Activated T-helper 17 cell treated with anti-CD3 and anti-CD28 coated beads, Interleukin-2, amount 50 U/mL, for 72 hours (primary cell): ENCODE measurements around the gene MCF2L. TPM values are rescaled to one million over a fixed set of nuclear protein-coding genes. Genes with fewer than 3 reads are reported as not detected.
"Not testable (repeated sequence)": the region's sequence is repeated elsewhere in the genome, so short reads cannot be mapped to it uniquely, and the experiment has no call there.

Experiments used
- ATAC-seq: fragments of 150-1000 bp; cut with Tn5 transposase; replicated peaks from 2 replicates; pipeline ENCODE4 v1.10.0; 2021; ENCODE audit warnings: mild to moderate bottlenecking, moderate library complexity
- H3K27ac Mint-ChIP-seq: one replicate; pipeline ENCODE4 v1.8.0; 2022; ENCODE audit warnings: mixed read lengths
- H3K27me3 Mint-ChIP-seq: one replicate; pipeline ENCODE4 v1.8.0; 2022; ENCODE audit warnings: mixed read lengths
- H3K36me3 Mint-ChIP-seq: one replicate; pipeline ENCODE4 v1.8.0; 2022; ENCODE audit warnings: low read depth, mild to moderate bottlenecking, mixed read lengths
- H3K4me1 Mint-ChIP-seq: one replicate; pipeline ENCODE4 v1.8.0; 2022; ENCODE audit warnings: mixed read lengths
- H3K4me3 Mint-ChIP-seq: one replicate; pipeline ENCODE4 v1.8.0; 2022; ENCODE audit warnings: mild to moderate bottlenecking, mixed read lengths
- H3K9me3 Mint-ChIP-seq: one replicate; pipeline ENCODE4 v1.8.0; 2022; ENCODE audit warnings: mixed read lengths
- total RNA-seq, 2 donors: library from RNA; stranded (reverse); gene quantifications; one replicate each; pipeline ENCODE4 v1.2.3, GENCODE V29; 2022

Gene MCF2L
- total RNA-seq, 2 donors from 2014 or later = 2.0 to 3.0 TPM

DNA sequence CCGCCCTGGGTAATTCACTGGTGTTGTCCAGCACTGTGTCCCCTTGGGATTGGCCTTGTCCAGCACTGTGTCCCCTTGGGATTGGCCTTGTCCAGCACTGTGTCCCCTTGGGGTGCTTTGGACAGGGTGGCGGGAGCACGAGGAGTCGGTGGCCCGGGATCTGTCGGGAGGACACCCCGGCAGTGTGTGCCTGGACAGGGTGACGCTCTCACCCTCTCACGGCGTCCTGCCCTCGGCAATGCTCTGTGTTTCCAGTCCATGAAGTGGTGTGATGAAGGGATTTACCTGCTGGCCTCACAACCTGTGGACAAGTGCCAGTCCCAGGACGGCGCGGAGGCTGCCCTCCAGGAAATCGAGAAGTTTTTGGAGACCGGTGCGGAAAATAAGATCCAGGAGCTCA lies 106.7 kb downstream of the MCF2L start:
- Mint-ChIP-seq H3K36me3 (no peaks in the 10 kb centered on the region), H3K27me3 (no peaks in the 10 kb centered on the region), H3K27ac (peak overlapping the region; percentile 22), H3K9me3 (no peaks in the 10 kb centered on the region), H3K4me3 (no peak overlapping the region), H3K4me1 (no peaks in the 10 kb centered on the region)
- ATAC-seq = no peak

DNA sequence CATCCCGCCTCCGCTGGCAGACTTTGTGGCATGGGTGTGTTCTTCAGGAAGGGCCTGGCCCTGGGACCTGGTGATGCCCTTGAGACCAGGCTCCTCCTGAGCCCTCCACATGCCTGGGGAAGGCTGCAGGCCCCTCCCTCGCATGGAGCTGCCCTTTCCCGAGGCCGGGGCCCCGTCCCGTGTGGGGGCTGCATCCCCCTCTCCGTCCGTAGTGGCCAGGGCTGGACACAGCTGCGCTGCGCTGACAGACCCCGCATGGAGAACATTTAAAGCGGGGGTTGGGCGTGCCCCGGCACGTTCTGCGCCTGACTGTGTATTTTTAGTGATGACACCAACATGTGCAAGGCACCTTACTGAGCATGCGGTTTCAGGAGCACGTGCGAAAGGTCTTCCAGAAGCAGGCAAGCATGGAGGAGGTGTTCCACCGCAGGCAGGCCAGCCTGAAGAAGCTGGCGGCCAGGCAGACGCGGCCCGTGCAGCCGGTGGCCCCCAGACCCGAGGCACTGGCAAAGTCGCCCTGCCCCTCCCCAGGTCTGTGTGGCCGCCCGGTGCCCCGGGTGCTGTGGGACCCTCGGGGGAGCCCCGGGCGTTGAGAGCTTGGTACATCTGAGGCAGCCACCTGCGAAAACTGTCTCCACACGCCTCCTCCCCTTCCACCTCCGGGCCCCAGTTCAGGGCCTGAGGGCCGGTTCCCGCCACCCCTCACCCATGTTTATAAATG lies 107.8 kb downstream of the MCF2L start:
- Mint-ChIP-seq H3K27ac (no peak overlapping the region), H3K4me1 (no peaks in the 10 kb centered on the region), H3K4me3 (no peak overlapping the region), H3K27me3 (no peaks in the 10 kb centered on the region), H3K9me3 (no peaks in the 10 kb centered on the region), H3K36me3 (no peaks in the 10 kb centered on the region)
- no peak for ATAC-seq

DNA sequence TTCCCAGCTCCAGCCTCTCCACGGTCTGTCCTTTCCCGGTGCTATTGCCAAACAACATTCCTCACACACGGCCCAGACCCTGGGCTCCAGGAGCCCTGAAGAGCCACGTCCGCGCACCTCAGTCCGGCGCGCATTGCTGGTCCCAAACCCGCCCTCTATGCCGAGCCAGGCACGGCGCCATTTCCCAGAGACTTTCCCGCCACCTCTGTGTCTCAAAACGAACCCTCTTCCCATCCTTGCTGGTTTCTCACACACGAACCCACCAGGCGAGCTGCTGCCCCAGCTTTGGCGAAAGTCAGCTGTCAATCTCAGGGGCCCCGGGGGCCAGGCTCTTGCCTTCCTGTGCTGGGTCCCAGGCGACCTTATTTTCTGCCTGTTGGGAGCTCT lies 108.5 kb downstream of the MCF2L start:
- Mint-ChIP-seq H3K27me3 (no peaks in the 10 kb centered on the region), H3K36me3 (no peaks in the 10 kb centered on the region), H3K4me1 (no peaks in the 10 kb centered on the region), H3K9me3 (no peaks in the 10 kb centered on the region), H3K4me3 (no peak overlapping the region), H3K27ac (no peak overlapping the region)
- ATAC-seq = no peak

DNA sequence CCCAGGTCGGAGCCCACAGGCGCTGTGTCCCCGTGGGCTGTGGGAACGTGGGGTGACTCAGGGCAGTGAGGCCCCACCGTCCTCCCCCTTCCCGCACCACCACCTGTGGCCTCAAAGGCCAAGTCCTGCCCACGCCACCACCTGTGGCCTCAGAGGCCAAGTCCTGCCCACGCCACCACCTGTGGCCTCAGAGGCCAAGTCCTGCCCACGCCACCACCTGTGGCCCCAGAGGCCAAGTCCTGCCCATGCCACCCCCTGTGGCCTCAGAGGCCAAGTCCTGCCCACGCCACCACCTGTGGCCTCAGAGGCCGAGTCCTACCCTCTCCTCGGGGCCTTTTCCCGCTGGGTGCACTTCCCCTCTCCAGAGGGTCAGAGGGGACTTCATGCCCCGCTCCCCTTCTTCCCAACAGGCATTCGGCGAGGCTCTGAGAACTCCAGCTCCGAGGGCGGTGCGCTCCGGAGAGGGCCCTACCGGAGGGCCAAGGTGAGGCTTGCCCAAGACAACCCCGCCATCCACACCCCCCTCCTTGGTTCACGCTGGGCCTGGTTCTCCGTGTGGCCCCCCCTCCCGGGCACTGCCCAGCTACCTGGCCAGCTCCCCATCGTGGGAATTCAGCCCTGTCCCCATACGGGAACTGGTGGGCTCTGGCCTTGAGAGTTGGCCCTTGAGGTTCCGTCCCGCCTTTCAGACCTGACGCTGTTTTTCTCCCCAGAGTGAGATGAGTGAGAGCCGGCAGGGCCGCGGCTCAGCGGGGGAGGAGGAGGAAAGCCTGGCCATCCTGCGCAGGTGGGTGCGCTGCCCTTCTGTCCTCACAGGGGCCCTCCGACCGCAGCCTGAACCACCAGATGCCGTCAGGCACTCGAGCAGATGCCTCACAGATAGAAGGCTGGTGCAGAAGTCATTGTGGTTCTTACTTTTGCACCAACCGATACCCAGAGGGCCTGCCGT lies 109.2 kb downstream of the MCF2L start:
- H3K27ac Mint-ChIP-seq = no peak overlapping the region

DNA sequence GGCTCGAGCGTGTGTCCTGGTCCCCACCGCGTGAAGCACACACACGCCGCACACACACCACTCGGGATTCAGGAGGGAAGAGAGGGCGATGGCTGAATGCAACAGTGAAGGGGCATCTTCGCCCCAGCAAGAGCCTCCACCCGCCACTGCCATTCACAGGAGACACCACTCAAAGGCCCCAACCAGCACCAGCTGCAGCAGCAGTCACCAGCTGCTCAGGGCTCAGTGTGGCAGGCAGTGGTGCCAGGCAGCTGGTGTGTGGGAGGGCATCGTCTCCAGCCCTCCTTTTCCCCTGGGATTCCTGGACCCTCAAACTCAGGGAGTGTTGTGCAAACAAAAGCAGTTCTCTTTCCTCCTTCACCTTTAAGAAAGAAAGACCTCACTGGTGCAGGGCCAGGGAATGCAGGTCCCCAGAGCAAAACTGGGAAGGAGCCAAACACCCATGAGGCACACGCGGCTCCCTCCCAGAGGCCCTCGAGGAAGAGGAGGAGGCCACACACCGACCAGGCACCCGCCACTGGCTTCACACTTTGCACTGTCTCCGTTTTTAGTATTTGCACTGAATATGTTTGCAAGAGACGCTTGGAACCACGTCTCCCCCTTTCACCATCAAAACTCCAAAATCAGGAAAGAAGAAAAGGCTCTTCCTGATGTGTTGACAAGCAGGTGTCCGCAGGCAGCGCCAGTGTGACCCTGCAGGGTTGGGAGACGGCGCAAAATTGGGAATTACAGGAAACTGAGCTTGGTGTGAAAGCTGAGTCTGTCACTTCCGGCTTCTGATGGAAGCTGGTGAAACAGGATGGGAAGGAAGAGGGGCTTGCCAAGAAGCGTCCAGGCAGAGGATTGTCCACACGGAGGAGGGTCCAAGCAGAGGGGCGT lies 110.1 kb downstream of the MCF2L start:
- no peak overlapping the region for H3K4me3 Mint-ChIP-seq
- H3K9me3 Mint-ChIP-seq = no peaks in the 10 kb centered on the region
- H3K4me1 Mint-ChIP-seq = no peaks in the 10 kb centered on the region
- H3K27me3 Mint-ChIP-seq = no peaks in the 10 kb centered on the region
- H3K27ac Mint-ChIP-seq = no peak overlapping the region
- no peak for ATAC-seq
- H3K36me3 Mint-ChIP-seq = no peaks in the 10 kb centered on the region

More for the DNA sequence above, 109.2 kb downstream of the MCF2L start:
- Mint-ChIP-seq H3K4me3 (no peak overlapping the region), H3K36me3 (no peaks in the 10 kb centered on the region), H3K27me3 (no peaks in the 10 kb centered on the region), H3K9me3 (no peaks in the 10 kb centered on the region), H3K4me1 (no peaks in the 10 kb centered on the region)
- no peak for ATAC-seq

DNA sequence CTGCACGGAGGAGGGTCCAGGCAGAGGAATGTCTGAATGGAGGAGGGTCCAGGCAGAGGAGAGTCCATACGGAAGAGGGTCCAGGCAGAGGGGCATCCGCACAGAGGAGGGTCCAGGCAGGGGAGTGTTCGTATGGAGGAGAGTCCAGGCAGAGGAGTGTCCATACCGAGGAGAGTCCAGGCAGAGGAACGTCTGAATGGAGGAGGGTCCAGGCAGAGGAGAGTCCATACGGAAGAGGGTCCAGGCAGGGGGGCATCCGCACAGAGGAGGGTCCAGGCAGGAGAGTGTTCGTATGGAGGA lies 110.7 kb downstream of the MCF2L start:
- H3K36me3 Mint-ChIP-seq, H3K9me3 Mint-ChIP-seq, H3K27me3 Mint-ChIP-seq, H3K4me3 Mint-ChIP-seq, H3K4me1 Mint-ChIP-seq, H3K27ac Mint-ChIP-seq, ATAC-seq: not testable (repeated sequence)

DNA sequence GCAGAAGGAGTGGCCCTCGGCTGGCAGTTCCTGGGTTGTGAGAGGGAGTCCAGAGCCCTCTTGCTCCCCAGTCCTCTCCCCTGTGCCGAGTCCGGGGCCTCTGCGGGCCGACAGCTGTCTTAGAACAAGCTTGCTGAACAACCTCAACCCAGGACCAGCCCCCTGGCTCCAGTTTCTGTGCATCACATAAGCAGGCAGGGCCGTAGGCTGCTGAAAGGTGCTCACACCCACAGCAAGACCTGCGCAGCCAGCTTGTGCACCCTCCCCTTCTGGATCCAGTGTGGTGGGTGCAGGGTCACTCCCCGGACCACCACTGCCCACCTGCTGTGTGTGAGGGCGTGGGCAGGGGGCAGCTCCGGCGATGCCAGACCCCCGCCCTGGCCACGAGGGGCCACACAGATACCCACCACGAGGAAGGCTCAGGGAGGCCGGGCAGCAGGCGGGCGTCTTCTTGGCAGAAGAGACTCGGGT lies 111.4 kb downstream of the MCF2L start:
- H3K9me3 Mint-ChIP-seq = no peaks in the 10 kb centered on the region
- no peak overlapping the region for H3K27ac Mint-ChIP-seq
- no peaks in the 10 kb centered on the region for H3K4me1 Mint-ChIP-seq
- H3K27me3 Mint-ChIP-seq = no peaks in the 10 kb centered on the region
- H3K36me3 Mint-ChIP-seq = no peaks in the 10 kb centered on the region
- no peak overlapping the region for H3K4me3 Mint-ChIP-seq
- no peak for ATAC-seq

DNA sequence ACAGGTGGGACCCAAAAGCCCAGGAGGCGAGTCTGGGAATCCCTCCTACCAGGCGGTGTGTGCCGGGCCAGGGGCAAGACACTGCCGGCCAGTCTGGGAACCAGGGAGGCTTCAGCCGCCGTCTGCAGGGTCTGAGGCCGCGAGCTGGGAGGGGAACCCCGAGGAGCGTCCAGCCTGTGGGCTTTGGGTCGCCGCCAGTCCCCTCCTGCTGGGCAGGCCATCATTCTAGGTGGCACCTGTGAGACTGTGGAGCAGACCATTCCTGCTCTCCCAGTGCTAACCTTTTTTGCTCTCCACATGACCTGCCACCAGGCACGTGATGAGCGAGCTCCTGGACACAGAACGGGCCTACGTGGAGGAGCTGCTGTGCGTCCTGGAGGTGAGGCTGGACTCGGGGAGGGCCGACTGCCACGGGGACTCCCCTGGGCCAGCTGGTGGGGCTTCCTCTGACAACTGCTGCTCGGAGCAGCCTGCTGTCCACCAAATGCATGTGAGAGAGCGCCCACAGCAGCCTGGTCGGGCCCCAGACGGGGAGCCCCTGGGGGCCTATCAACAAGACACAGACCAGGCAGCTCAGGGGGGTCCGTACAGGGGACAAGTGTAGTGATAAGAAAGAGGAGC lies 112.0 kb downstream of the MCF2L start:
- Mint-ChIP-seq H3K4me3 (no peak overlapping the region), H3K4me1 (no peaks in the 10 kb centered on the region), H3K27ac (no peak overlapping the region), H3K36me3 (no peaks in the 10 kb centered on the region), H3K27me3 (no peaks in the 10 kb centered on the region), H3K9me3 (no peaks in the 10 kb centered on the region)
- no peak for ATAC-seq

DNA sequence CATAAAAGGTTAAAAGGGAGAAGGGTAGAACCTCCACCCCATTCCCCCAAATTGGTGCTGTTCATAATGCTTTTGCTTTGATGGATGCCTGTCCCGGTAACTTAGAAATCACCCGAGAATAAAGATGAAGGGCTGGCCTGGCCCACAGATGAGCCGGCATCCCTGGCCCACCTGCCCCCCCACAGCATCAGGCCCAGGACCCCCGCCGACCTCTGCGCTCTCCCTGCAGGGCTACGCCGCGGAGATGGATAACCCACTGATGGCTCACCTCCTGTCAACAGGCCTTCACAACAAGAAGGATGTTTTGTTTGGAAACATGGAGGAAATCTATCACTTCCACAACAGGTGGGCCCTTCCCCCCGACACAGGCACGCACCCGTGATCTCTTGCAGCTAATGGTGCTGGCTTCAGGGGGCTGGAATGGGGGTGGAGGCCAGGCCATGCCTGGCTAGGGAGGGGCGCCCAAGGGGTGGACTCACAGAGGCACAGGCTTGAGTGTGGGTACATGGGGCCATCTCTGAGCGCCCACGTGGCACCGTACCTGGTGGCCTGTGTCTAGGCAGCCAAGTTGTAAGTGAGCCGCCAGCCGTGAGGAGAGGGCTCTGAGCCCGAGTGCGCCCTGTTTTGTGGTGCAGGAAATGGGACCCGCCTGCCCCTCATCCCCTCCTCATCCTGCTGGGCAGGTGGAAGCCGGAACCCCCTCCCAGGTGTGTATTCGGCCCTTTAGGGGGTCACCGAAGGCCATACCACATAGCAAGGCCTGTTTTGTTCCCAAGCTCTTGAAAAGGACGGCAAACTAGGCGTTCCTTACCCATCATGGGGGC lies 113.4 kb downstream of the MCF2L start:
- no peaks in the 10 kb centered on the region for H3K9me3 Mint-ChIP-seq
- H3K27me3 Mint-ChIP-seq = no peaks in the 10 kb centered on the region
- H3K36me3 Mint-ChIP-seq = no peaks in the 10 kb centered on the region
- no peak for ATAC-seq
- no peak overlapping the region for H3K4me3 Mint-ChIP-seq
- H3K27ac Mint-ChIP-seq = no peak overlapping the region
- H3K4me1 Mint-ChIP-seq = no peaks in the 10 kb centered on the region

DNA sequence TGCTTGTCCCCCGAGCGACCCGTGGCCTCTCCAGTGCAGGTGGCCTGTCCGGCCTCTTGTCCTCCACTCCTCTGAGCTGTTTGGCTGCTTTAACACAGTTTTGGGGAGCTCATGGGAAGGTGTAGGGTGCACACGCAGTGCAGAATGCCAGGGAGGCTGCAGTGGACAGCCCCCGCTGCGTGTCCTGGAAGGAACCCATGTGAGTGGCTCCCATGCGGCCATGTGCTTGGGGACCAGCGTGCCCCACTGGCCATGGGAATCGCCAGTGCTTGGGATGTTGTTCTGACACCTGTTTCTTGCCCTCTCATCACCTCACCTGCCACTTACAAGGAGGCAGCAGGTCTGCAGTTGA lies 114.0 kb downstream of the MCF2L start:
- no peak for ATAC-seq
- no peaks in the 10 kb centered on the region for H3K36me3 Mint-ChIP-seq
- no peak overlapping the region for H3K27ac Mint-ChIP-seq
- no peaks in the 10 kb centered on the region for H3K4me1 Mint-ChIP-seq
- no peaks in the 10 kb centered on the region for H3K27me3 Mint-ChIP-seq
- no peaks in the 10 kb centered on the region for H3K9me3 Mint-ChIP-seq
- no peak overlapping the region for H3K4me3 Mint-ChIP-seq

DNA sequence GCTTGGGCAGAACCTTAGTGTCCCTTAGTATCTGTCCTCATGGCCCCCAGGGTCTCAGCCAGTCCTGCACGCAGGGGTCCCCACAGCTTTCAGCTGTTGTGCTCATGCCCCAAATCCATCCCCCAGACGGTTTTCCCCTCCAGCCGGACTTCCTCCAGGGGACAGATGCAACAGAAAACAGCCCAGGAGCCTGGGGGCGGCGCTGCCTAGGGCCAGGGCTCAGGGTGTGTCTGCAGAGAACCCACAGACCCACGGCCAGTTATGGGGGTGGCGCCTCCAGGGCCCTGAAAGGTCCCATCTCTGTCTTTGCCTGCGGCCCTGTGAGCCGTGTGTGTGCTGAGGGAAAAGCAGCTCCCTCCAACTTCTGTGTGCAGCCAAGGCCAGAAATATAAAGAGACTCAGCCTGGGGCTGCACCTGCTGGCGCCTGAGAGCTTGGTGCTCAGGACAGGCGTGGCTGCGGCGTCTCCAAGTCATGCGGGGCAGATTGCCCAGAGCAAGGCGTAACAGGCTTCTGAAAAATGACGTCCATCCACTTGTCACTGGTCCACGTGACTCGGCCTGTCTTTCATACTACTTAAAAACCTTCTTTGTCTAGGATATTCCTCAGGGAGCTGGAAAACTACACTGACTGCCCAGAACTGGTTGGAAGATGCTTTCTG lies 114.5 kb downstream of the MCF2L start:
- Mint-ChIP-seq H3K27me3 (no peaks in the 10 kb centered on the region), H3K4me1 (no peaks in the 10 kb centered on the region), H3K9me3 (no peaks in the 10 kb centered on the region), H3K36me3 (no peaks in the 10 kb centered on the region), H3K27ac (no peak overlapping the region), H3K4me3 (no peak overlapping the region)
- ATAC-seq = no peak

DNA sequence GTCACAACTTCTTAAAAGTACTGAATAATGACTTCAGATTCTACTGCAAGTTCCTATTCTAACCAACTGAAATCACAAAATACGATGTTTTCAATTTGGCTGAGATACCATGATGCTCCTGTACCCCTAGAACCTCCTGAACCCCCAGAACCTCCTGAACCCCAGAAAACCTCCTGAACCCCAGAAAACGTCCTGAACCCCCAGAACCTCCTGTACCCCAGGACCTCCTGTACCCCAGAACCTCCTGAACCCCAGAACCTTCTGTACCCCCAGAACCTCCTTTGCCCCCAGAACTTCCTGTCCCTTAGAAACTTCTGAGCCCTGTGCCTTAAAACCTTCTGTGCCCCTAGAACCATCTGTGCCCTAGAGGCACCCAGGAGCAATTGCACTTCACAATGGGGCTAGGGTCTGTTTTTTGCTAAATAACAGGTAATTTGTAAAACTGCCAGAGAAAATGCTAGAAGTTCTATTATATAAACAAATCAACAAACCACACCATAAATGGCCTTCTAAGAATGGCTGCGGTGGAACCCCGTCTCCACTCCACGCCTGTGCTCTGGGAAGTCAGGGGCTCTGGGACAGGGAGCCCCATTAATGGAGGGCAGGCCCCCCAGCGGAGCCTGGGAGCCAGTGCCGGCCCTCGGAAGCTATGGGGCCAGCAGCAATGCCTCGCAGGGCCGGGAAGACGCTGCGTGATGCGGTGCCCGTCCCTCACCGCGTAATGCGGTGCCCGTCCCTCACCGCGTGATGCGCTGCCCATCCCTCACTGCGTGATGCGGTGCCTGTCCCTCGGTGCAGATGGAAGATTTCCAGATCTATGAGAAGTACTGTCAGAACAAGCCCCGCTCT lies 115.3 kb downstream of the MCF2L start:
- no peaks in the 10 kb centered on the region for H3K4me1 Mint-ChIP-seq
- no peak overlapping the region for H3K4me3 Mint-ChIP-seq
- no peak for ATAC-seq
- H3K9me3 Mint-ChIP-seq = no peaks in the 10 kb centered on the region
- no peaks in the 10 kb centered on the region for H3K27me3 Mint-ChIP-seq
- H3K27ac Mint-ChIP-seq = no peak overlapping the region
- H3K36me3 Mint-ChIP-seq = no peaks in the 10 kb centered on the region
